Natural killer cell treated with Interleukin-12 subunit alpha and Interleukin-12 subunit beta and Interleukin-15 and Interleukin-18, amount 100 ng/mL, for 72 hours (primary cell): Measurements from ENCODE around the gene LRATD1. TPM values are rescaled to one million over a fixed set of nuclear protein-coding genes. Genes with fewer than 3 reads are reported as not detected.

ENCODE experiments used
- ATAC-seq, 2 donors: fragments of 150-1000 bp; cut with Tn5 transposase in 1 of 2; sonication (Bioruptor Pico), chemical (Tn5 transposase) in 1 of 2; 2 replicates each; pipeline ENCODE4 v1.10.0; 2021
- DNase-seq: peaks from one replicate; pipeline ENCODE4 v3.0.0; 2022; ENCODE audit warnings: low spot score
- H3K27ac Mint-ChIP-seq, 2 donors: 1 replicate in 1 of 2; 2 replicates in 1 of 2; pipeline ENCODE4 v1.8.0; 2022; ENCODE audit warnings: mixed read lengths in 2 of 2, mild to moderate bottlenecking in 1 of 2, moderate library complexity in 1 of 2
- H3K27me3 Mint-ChIP-seq, 2 donors: 1 replicate in 1 of 2; 2 replicates in 1 of 2; pipeline ENCODE4 v1.8.0; 2022; ENCODE audit warnings: mixed read lengths in 2 of 2
- H3K36me3 Mint-ChIP-seq: one replicate; pipeline ENCODE4 v1.8.0; 2022; ENCODE audit warnings: mixed read lengths
- H3K4me1 Mint-ChIP-seq, 2 donors: 1 replicate in 1 of 2; 2 replicates in 1 of 2; pipeline ENCODE4 v1.8.0; 2022; ENCODE audit warnings: low read depth in 2 of 2, mixed read lengths in 2 of 2, mild to moderate bottlenecking in 1 of 2
- H3K4me3 Mint-ChIP-seq: one replicate; pipeline ENCODE4 v1.8.0; 2022; ENCODE audit warnings: mixed read lengths
- H3K9me3 Mint-ChIP-seq: 2 replicates; pipeline ENCODE4 v1.8.0; 2022; ENCODE audit warnings: mixed read lengths
- total RNA-seq, 2 donors: library from RNA; stranded (reverse); gene quantifications; one replicate each; pipeline ENCODE4 v1.2.3, GENCODE V29; 2022

Gene LRATD1
- total RNA-seq, 2 donors from 2014 or later, result not detected

DNA sequence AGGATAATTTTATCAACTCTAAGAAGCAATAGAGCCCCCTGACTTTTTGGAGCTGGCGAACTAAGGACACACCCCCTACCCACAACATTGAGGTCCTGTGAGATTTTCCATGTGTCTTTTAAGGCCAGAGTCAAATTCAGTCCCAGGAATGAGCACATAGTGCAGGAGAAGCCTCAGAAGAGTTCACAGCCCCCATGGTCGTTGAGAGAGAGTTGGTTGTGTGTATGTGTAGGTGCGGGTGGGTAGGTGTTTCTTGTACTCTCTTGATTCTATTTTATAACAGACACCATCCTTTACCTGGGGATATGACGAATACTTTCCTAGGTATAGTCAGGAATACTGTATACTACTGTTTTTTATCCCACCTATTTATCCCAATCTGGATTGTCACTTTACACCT, 8.6 kb downstream of the LRATD1 start:
- no peak overlapping the region for H3K27ac Mint-ChIP-seq
- no peak for ATAC-seq
- H3K27me3 Mint-ChIP-seq, result peaks cover 11 to 13% of the 10 kb centered on the region in 2 donors
- no peak for DNase-seq
- peaks cover 7% of the 10 kb centered on the region for H3K9me3 Mint-ChIP-seq
- H3K4me1 Mint-ChIP-seq, result no peaks in the 10 kb centered on the region
- peaks cover 4% of the 10 kb centered on the region for H3K36me3 Mint-ChIP-seq
- no peak overlapping the region for H3K4me3 Mint-ChIP-seq

GRCh38 chr2:14642499-14642898, 10.0 kb downstream of the LRATD1 start:
- Mint-ChIP-seq H3K4me1 (no peaks in the 10 kb centered on the region), H3K36me3 (no peaks in the 10 kb centered on the region), H3K27me3 (no peaks in the 10 kb centered on the region), H3K27ac (no peak overlapping the region), H3K4me3 (no peak overlapping the region), H3K9me3 (peaks cover 7% of the 10 kb centered on the region)
- ATAC-seq, result no peak
- no peak for DNase-seq

DNA sequence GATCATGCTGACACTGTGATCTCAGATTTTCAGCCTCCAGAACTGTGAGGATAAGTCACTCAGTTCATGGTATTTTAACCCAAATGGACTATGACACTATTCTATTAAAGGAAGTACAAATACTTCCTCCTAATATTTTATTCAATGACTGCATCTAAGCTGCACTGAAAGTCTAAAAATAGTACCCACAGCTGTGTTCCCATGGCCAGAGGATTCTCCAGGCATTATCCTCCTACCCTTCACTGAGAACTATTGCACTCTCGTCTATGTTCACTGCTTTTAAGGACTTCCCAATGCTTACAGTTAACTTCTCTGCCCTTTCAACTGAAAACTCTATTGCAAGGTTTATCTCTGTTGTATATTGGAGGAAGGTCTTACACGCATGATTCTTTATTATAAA, 15.2 kb downstream of the LRATD1 start:
- Mint-ChIP-seq H3K4me3 (no peak overlapping the region), H3K36me3 (no peaks in the 10 kb centered on the region), H3K9me3 (peaks cover 6% of the 10 kb centered on the region), H3K27ac (no peak overlapping the region), H3K4me1 (no peaks in the 10 kb centered on the region), H3K27me3 (no peaks in the 10 kb centered on the region)
- ATAC-seq (no peak), DNase-seq (no peak)

- Mint-ChIP-seq H3K4me1 (no peaks in the 10 kb centered on the region), H3K36me3 (no peaks in the 10 kb centered on the region), H3K27me3 (peaks cover 0 to 3% of the 10 kb centered on the region in 2 donors), H3K27ac (no peak overlapping the region), H3K4me3 (no peak overlapping the region), H3K9me3 (peaks cover 2% of the 10 kb centered on the region)
- no peak for ATAC-seq
- no peak for DNase-seq
Measured at GRCh38 chr2:14650066-14650465, 17.5 kb downstream of the LRATD1 start.

- H3K27me3 Mint-ChIP-seq, result peaks cover 0 to 3% of the 10 kb centered on the region in 2 donors
- H3K4me3 Mint-ChIP-seq, result no peak overlapping the region
- H3K27ac Mint-ChIP-seq, result no peak overlapping the region
- no peaks in the 10 kb centered on the region for H3K36me3 Mint-ChIP-seq
- no peaks in the 10 kb centered on the region for H3K4me1 Mint-ChIP-seq
- H3K9me3 Mint-ChIP-seq, result peaks cover 9% of the 10 kb centered on the region
- no peak for DNase-seq
- ATAC-seq, result peak in 1 of 2 donors; percentile 51
Measured at GRCh38 chr2:14654835-14655282, 22.3 kb downstream of the LRATD1 start.

DNA sequence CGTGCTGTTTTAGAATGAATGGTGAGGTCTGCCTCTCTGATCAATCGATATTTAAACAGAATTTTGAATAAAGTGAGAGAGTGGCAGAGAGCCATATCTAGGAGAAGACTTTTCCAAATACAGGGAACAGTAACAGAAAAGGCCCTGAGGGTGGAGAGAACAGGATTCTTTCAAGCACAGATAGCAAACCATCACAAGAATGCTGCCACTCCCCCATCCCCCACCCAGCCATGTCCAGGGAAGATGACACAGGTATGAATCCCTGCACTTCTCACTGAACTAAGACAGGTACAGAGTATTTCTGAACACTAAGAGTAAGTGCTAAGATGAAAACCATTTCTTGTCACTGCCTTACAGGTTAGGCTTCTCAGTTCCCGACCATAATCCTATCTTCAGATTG, 23.6 kb downstream of the LRATD1 start:
- no peak overlapping the region for H3K4me3 Mint-ChIP-seq
- ATAC-seq (no peak), DNase-seq (no peak)
- peaks cover 11% of the 10 kb centered on the region for H3K9me3 Mint-ChIP-seq
- peaks cover 0 to 3% of the 10 kb centered on the region in 2 donors for H3K27me3 Mint-ChIP-seq
- no peaks in the 10 kb centered on the region for H3K36me3 Mint-ChIP-seq
- no peaks in the 10 kb centered on the region for H3K4me1 Mint-ChIP-seq
- H3K27ac Mint-ChIP-seq, result no peak overlapping the region

DNA sequence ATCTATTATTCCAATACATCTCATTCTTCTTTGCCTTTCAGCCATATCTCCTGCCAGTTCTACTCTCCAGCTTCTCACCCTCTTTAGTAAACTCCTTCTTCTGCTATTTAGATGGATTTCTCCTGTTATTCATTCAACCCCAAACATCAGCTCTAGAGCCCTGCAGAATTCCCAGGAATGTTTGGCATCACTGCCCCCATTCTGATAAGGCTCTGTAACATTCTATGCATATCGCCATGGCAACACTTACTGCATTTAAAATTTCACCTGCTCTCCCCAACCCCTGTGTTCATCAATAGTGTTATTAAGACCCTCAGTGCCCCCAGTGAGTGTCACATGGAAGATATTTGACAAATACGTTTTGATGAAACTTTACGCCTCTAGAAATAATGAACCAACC, 28.6 kb downstream of the LRATD1 start:
- Mint-ChIP-seq H3K27me3 (no peaks in the 10 kb centered on the region), H3K4me3 (no peak overlapping the region), H3K4me1 (no peaks in the 10 kb centered on the region), H3K36me3 (no peaks in the 10 kb centered on the region), H3K9me3 (peaks cover 7% of the 10 kb centered on the region), H3K27ac (no peak overlapping the region)
- DNase-seq (no peak), ATAC-seq (no peak)

DNA sequence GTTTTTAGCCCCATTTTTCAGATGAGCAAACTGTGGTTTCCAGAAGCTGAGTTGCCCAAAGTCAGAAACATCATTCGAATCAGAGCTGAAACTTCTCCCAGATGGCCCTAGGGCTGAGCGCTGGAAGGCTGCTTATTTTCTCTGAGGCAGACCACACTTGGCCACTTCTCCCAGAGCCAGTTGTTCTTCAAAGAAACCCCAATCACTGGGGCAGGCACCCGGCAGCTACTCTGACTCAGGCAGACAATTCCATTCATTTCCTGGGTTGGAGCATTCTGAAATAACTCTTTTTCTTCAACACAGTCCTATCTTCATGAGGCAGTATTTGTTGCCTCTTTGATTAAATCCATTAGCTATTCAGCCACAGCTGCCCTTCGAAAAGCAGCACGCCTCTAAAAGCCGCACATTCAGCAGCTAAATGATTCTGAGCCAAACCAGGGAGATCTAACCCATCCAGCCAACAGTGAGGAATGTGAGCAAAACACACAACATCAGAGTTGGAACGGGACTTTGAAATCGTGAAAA, 40.9 kb downstream of the LRATD1 start:
- Mint-ChIP-seq H3K27ac (no peak overlapping the region), H3K27me3 (no peaks in the 10 kb centered on the region), H3K9me3 (peaks cover 22% of the 10 kb centered on the region), H3K4me3 (no peak overlapping the region), H3K4me1 (no peaks in the 10 kb centered on the region), H3K36me3 (no peaks in the 10 kb centered on the region)
- ATAC-seq (no peak), DNase-seq (no peak)

DNA sequence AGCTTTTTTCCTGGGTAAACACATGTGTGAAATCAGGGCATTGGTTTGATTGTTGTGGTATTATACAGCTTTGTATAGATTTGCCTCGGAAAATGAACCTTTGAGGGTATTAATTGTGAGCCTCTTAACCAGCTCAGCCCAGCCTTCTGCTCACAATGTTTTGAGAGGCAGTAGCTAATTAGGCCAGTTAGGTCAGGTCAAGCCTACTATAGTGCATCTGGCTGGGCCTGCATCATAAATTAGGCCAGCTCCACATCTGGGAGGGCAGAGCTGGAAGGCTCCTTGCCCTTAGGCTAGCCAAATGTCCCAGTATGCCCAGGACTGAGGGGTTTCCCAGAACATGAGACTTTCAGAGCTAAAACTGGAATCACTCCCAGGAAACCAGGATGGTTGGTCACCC, 43.0 kb downstream of the LRATD1 start:
- H3K27me3 Mint-ChIP-seq, result no peaks in the 10 kb centered on the region
- no peaks in the 10 kb centered on the region for H3K4me1 Mint-ChIP-seq
- no peak for ATAC-seq
- no peak overlapping the region for H3K4me3 Mint-ChIP-seq
- no peak for DNase-seq
- peaks cover 17% of the 10 kb centered on the region for H3K9me3 Mint-ChIP-seq
- no peaks in the 10 kb centered on the region for H3K36me3 Mint-ChIP-seq
- H3K27ac Mint-ChIP-seq, result no peak overlapping the region

DNA sequence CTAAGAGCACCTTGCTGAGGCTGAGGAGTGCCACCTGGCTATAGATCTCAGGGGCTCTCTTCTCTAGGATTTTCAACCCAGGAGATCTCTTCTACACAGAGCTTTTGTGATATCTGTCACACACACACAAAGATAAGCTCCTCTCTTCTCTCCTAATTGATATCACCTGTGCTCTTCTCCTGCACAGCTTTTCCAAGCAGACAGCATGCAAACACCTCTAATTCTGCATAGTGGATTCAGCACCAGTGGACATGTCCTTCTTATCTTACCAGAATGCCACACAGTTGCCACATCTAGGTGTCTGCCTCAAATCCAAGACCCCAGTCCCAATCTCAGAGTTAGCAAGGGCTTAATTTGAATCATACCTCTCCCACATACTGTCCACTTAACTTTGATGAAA, 43.9 kb downstream of the LRATD1 start:
- Mint-ChIP-seq H3K4me1 (no peaks in the 10 kb centered on the region), H3K9me3 (peaks cover 14% of the 10 kb centered on the region), H3K27ac (no peak overlapping the region), H3K27me3 (no peaks in the 10 kb centered on the region), H3K36me3 (no peaks in the 10 kb centered on the region), H3K4me3 (no peak overlapping the region)
- DNase-seq (no peak), ATAC-seq (no peak)

DNA sequence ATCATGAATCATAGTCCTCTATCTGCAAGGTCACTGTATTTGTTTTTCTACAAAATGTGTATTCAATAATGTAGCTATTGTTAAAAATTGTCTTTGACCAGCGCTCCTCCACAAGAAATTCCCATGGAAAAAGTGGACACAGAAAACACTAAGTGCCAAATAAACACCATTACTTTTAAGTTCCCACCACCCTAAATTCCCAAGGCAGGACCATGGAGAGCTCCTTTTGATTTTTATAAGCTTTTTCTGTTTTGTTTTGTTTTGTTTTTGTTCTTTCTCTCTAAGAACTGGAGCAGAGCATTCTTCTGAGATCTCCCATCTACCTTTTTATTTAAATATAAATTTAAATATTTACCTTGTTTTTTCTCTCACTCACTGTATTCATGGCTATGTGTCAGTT, 44.5 kb downstream of the LRATD1 start:
- ATAC-seq, result no peak
- H3K4me1 Mint-ChIP-seq, result no peaks in the 10 kb centered on the region
- no peak for DNase-seq
- no peaks in the 10 kb centered on the region for H3K27me3 Mint-ChIP-seq
- no peak overlapping the region for H3K4me3 Mint-ChIP-seq
- H3K36me3 Mint-ChIP-seq, result no peaks in the 10 kb centered on the region
- peaks cover 11% of the 10 kb centered on the region for H3K9me3 Mint-ChIP-seq
- H3K27ac Mint-ChIP-seq, result no peak overlapping the region

DNA sequence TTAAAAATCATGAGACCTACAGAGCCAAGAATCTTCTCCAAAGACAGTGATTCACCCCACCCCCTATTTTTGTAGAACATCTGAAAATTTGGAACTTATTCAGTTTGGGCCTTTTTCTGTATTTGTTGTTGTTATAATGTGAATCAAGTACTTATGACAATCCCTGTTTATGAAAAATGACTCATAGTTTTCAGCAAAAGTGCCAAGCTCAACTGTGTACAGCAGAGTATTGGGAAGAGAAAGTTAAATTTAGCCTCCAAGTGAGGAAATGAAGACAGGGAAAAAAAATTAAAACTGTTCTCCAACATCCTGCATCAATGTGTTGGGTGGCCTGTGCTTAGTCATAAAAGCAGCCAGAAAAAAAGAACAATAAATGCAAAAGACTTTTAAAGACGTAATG, 46.2 kb downstream of the LRATD1 start:
- ATAC-seq (no peak), DNase-seq (no peak)
- H3K4me1 Mint-ChIP-seq, result no peaks in the 10 kb centered on the region
- H3K27ac Mint-ChIP-seq, result no peak overlapping the region
- H3K9me3 Mint-ChIP-seq, result peaks cover 11% of the 10 kb centered on the region
- H3K27me3 Mint-ChIP-seq, result no peaks in the 10 kb centered on the region
- H3K4me3 Mint-ChIP-seq, result no peak overlapping the region
- H3K36me3 Mint-ChIP-seq, result no peaks in the 10 kb centered on the region

DNA sequence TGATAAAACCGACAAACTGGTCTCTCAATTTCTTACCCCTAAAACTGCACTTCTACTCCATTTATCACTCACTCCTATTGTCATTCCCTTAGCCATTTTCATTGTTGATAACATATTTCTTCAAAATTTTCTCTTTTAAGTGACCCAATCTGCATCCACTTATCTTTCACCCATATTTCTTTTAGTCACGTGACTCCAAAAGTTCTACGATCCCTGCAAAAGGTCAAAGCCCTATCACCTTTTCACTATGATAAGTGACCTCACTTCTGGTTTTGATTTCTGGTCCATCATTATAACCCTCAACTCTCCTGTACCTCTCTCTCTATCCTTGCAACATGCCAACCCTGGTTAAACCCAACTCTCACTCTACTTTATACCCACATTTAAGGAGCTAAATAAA, 49.1 kb downstream of the LRATD1 start:
- Mint-ChIP-seq H3K27ac (no peak overlapping the region), H3K4me1 (no peaks in the 10 kb centered on the region), H3K4me3 (no peak overlapping the region), H3K9me3 (peaks cover 6% of the 10 kb centered on the region), H3K27me3 (no peaks in the 10 kb centered on the region), H3K36me3 (no peaks in the 10 kb centered on the region)
- ATAC-seq (no peak), DNase-seq (no peak)
